ENCODE results near the gene ASTN2. TPM values are rescaled to one million over a fixed set of nuclear protein-coding genes. Genes with fewer than 3 reads are reported as not detected.

ASTN2 gene
- total and polyA plus RNA-seq, 2 donors (not counting 3 experiments of a cell fraction or from before 2014, with no cell fraction given) = 1.0 to 1.9 TPM

DNA sequence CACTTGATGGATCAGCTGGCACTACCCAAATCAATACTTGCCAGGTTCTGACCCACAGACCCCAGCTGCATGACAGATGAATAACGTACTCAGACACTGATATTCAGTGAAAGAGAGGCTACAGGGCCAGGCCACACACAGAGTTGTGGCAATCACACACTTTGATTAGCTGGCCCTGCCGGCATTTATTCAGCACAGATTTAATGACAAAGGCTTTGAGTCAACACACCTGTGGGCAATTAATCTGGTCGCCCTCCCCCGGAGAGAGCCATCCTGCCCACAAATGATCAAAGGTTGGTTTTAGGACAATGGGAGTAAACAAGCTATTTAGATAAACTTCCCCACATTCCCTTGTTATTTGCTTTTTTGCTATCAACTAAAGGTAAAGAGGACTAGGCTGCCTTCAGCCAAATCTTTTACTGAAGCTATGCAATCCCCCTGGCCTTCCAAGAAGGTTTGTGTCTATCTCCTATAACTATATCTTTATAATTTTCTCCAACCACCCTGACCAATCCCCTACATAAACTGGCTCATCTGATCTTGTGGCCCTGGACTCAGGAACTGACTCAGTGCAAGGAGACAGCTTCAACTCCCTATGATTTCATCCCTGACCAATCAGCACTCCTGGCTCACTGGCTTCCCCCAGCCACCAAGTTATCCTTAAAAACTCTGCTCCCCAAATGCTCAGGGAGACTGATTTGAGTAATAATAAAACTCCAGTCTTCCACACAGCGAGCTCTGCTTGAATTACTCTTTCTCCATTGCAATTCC is 740.5 kb downstream of the ASTN2 start:
- no peaks in the 10 kb centered on the region for H3K4me1 ChIP-seq (ENCODE audit: control insufficient read depth, extremely low read depth, insufficient read depth, low read length)
- POLR2A ChIA-PET = no interaction called here
- H3K9ac ChIP-seq (replicated peaks; ENCODE audit: extremely low read depth, insufficient read depth, low read length) = no peak overlapping the region
- H3K4me2 ChIP-seq (ENCODE audit: insufficient read depth, low read length) = no peak overlapping the region
- H2AFZ ChIP-seq (ENCODE audit: low read depth, low read length) = no peak overlapping the region
- DNase-seq (ENCODE audit: low read depth, low spot score) = no peak
- dilution Hi-C loops (cut with MboI; ENCODE audit: extremely low pct_ligation_motif_present, low sequenced_read_pairs) (no loop called here), intact Hi-C loops (cut with micrococcal nuclease) (no loop called here)
- no peak overlapping the region for H3K4me3 ChIP-seq (replicated peaks in 1 of 3; ENCODE audit: insufficient read depth in 1 of 3, low read depth in 1 of 3, low read length in 3 of 3)
- H3K36me3 ChIP-seq (ENCODE audit: control insufficient read depth in 2 of 2, extremely low read depth in 1 of 2, insufficient read depth in 2 of 2, low read length in 2 of 2) = no peaks in the 10 kb centered on the region
- no peak overlapping the region for H3K27ac ChIP-seq (ENCODE audit: insufficient read depth, low read depth, low read length)
- no peaks in the 10 kb centered on the region for H3K9me3 ChIP-seq (replicated peaks; ENCODE audit: control insufficient read depth, insufficient read depth, low read length)
- no peak for TF ChIP-seq GATA2 (IDR thresholded peaks at IDR 0.05; ENCODE audit: insufficient read depth, insufficient read length, low read depth, low read length)
- TF ChIP-seq MAX (IDR thresholded peaks at IDR 0.05; ENCODE audit: insufficient read depth, insufficient read length) = no peak
- TF ChIP-seq POLR2AphosphoS5 (IDR thresholded peaks at IDR 0.05; ENCODE audit: insufficient read depth, low read depth, low read length) = no peak
- TF ChIP-seq EZH2 (IDR thresholded peaks at IDR 0.05; ENCODE audit: borderline replicate concordance, low read depth, low read length, severe bottlenecking) = no peak
- no peak for TF ChIP-seq CTCF (IDR thresholded peaks at IDR 0.05; ENCODE audit: extremely low read depth in 1 of 2, insufficient read depth in 1 of 2, low read depth in 1 of 2, low read length in 2 of 2)
- TF ChIP-seq FOS (IDR thresholded peaks at IDR 0.05; ENCODE audit: borderline replicate concordance, insufficient read depth, low read length) = no peak
- no peak for TF ChIP-seq MYC (IDR thresholded peaks at IDR 0.05; ENCODE audit: low read depth, low read length)
- no peak for TF ChIP-seq POLR2A (IDR thresholded peaks at IDR 0.05; ENCODE audit: low read depth, low read length)
- TF ChIP-seq JUN (IDR thresholded peaks at IDR 0.05; ENCODE audit: borderline replicate concordance, insufficient read depth, insufficient read length, low read depth) = no peak
- H4K20me1 ChIP-seq (replicated peaks; ENCODE audit: control insufficient read depth, extremely low read depth, insufficient read depth, low read length) = no peaks in the 10 kb centered on the region
- FAIRE-seq = no peak
- CTCF ChIA-PET = no interaction called here
- H3K9me1 ChIP-seq (replicated peaks; ENCODE audit: control insufficient read depth, extremely low read depth, insufficient read depth, low read length) = no peaks in the 10 kb centered on the region
- BruUV-seq (replicated peaks) = no TSS peak
- no peaks in the 10 kb centered on the region for H3K27me3 ChIP-seq (ENCODE audit: control insufficient read depth in 2 of 2, insufficient read depth in 2 of 2, low read length in 2 of 2)
- no peaks in the 10 kb centered on the region for H3K79me2 ChIP-seq (ENCODE audit: control insufficient read depth, insufficient read depth, low read length)

Data from endothelial cell of umbilical vein (primary cell).